ENCODE data around the gene KIF26B. TPM values are rescaled to one million over a fixed set of nuclear protein-coding genes. Genes with fewer than 3 reads are reported as not detected.
A peak's percentile ranks its signal among the peaks of the same experiment; 100 is the strongest.

Gene KIF26B
- polyA plus RNA-seq, 1 of the 3 experiments (the other 2 are of a cell fraction), result 2.6 TPM

DNA sequence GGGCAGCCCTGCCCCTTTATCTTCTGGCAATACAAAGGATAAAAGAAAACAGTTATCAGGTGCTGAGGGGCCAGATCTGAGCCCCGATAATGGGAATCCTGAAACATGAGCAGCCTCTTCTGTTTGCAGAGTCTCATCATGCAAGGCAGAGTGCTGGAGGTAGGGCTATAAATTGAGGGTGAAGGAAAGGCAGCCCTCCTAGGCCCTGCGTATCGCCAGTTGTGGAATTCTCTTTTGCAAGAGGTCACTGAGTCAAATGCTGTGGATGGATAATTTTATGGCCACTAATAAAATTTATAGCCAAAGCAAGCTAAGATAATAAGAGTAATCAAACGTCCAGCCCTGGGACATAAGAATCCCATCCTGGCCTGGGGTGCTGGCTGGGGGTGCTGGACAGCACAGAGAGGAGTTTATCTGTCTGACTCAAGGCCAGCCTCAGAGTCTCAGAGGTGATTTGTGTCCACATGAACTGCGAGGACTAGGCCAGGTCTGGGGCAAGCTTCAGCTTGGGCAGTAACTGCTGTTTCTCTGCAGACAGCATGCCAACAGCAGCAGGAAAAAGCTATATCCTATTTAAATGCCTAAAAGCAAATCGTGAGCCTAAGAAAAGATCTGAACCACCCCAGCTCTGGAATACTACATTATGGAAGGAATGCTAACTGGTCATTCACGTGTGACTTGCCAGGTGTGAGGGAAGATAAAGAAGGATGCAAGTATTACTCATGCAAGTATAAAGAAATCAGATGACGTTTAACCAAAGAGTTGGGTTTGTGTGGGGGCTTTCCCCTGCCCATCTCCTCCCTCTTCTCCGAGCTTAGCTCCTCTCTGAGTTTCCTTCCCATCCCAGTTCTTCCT, 254.8 kb downstream of the KIF26B start:
- Histone ChIP-seq H3K4me3 (ENCODE audit: low read depth in 2 of 2, low read length in 1 of 2) (no peak overlapping the region), H2AFZ (ENCODE audit: low read depth) (no peak overlapping the region), H3K36me3 (replicated peaks in 1 of 2; ENCODE audit: control insufficient read depth in 1 of 2, insufficient read depth in 2 of 2, low read length in 1 of 2) (peaks cover 0 to 50% of the 10 kb centered on the region in 2 experiments), H3K79me2 (ENCODE audit: insufficient read depth) (no peaks in the 10 kb centered on the region), H3K9me2 (no peaks in the 10 kb centered on the region), H3K9ac (no peak overlapping the region), H3K4me1 (ENCODE audit: control insufficient read depth in 1 of 2, insufficient read depth in 2 of 2, low read depth in 1 of 2, low read length in 1 of 2) (peaks cover 0 to 52% of the 10 kb centered on the region in 2 experiments; a peak in 2 of 4 replicates), H3K27me3 (ENCODE audit: insufficient read depth) (no peaks in the 10 kb centered on the region), H4K20me1 (ENCODE audit: insufficient read depth) (no peaks in the 10 kb centered on the region), H3K9me3 (no peaks in the 10 kb centered on the region), H3K27ac (ENCODE audit: low read depth in 2 of 2, low read length in 1 of 2) (peak overlapping the region in 1 of 2 experiments; percentile 67; a peak in 2 of 4 replicates), H3F3A (replicated peaks; ENCODE audit: insufficient read depth) (no peaks in the 10 kb centered on the region), H3K4me2 (no peak overlapping the region)
- ChIA-PET POLR2A (no interaction called here), CTCF (interaction anchor here (1.3 to 1.8 kb wide), 3 partner anchors 253 to 423 kb away, joined by 3 to 4 read pairs (median 3); no protein-coding TSS in a partner anchor)
- 80% methylated on average over 9 of the region's 9 CpGs for WGBS (ENCODE audit: low lambda C conversion rate)
- DNase-seq, result no peak
- TF ChIP-seq, protein P1, sequence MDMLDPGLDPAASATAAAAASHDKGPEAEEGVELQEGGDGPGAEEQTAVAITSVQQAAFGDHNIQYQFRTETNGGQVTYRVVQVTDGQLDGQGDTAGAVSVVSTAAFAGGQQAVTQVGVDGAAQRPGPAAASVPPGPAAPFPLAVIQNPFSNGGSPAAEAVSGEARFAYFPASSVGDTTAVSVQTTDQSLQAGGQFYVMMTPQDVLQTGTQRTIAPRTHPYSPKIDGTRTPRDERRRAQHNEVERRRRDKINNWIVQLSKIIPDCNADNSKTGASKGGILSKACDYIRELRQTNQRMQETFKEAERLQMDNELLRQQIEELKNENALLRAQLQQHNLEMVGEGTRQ (IDR thresholded peaks at IDR 0.05; ENCODE audit: borderline replicate concordance, low read depth, low read length), result no peak
- no peak for TF ChIP-seq TAF1 (IDR thresholded peaks at IDR 0.05; ENCODE audit: borderline replicate concordance, low read depth, low read length)
- TF ChIP-seq EZH2phosphoT487 (IDR thresholded peaks at IDR 0.05; ENCODE audit: borderline replicate concordance, low read depth), result no peak
- no peak for TF ChIP-seq CHD2 (IDR thresholded peaks at IDR 0.05; ENCODE audit: low read length, partially characterized antibody)
- TF ChIP-seq RAD21 (IDR thresholded peaks at IDR 0.05; ENCODE audit: low read length), result no peak
- TF ChIP-seq MEF2A (IDR thresholded peaks at IDR 0.05; ENCODE audit: borderline replicate concordance, low read depth), result no peak
- TF ChIP-seq JUND (IDR thresholded peaks at IDR 0.05), result no peak
- TF ChIP-seq FOXM1 (IDR thresholded peaks at IDR 0.05; ENCODE audit: low read depth), result no peak
- TF ChIP-seq FOXJ3 (CRISPR knock-in tag; IDR thresholded peaks at IDR 0.05), result no peak
- no peak for TF ChIP-seq RCOR1 (IDR thresholded peaks at IDR 0.05; ENCODE audit: low read length)

DNA sequence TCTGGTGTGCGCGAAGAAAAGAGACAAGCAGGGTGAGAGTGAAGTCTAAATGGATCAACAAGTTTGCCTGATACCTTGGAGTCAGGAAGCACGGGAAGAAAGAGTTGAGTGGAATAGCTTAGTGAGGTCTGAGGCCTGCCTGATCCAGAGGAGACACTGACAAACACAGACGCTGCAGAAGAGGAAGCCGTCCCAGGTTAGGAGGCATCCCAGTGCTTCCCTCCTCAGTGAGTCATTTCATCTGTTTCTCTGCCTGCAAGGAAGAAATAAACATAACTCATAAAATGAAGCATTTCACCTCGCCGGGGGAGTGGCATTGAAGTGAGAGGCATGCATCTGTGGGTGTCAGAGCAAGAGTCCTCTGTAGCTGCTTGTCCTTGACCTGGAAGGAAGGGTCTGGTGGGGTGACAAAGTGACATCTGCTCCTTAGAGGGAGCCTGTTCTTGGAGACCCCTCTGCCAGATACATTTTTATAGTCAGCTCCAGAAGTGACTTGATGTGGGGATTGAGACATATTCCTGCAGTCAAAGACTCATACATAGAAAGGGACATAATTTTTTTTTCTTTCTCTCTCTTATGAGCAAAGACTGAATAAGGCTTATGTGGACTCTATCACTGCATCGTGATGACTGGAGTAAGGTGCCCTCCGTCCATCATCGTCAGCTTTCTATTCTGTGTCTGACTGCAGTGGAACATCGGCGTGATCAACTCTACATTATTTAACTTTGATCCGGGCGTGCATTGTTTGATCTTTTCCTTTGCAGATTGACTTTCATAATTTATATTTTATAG, 256.7 kb downstream of the KIF26B start:
- Histone ChIP-seq H3K36me3 (replicated peaks in 1 of 2; ENCODE audit: control insufficient read depth in 1 of 2, insufficient read depth in 2 of 2, low read length in 1 of 2) (peaks cover 0 to 60% of the 10 kb centered on the region in 2 experiments), H3K27me3 (ENCODE audit: insufficient read depth) (no peaks in the 10 kb centered on the region), H3K9me2 (no peaks in the 10 kb centered on the region), H3K79me2 (ENCODE audit: insufficient read depth) (no peaks in the 10 kb centered on the region), H3K27ac (ENCODE audit: low read depth in 2 of 2, low read length in 1 of 2) (peak overlapping the region in 1 of 2 experiments; percentile 44; a peak in 1 of 4 replicates), H3K4me1 (ENCODE audit: control insufficient read depth in 1 of 2, insufficient read depth in 2 of 2, low read depth in 1 of 2, low read length in 1 of 2) (peaks cover 0 to 35% of the 10 kb centered on the region in 2 experiments; a peak in 2 of 4 replicates), H3F3A (replicated peaks; ENCODE audit: insufficient read depth) (no peaks in the 10 kb centered on the region), H3K4me3 (ENCODE audit: low read depth in 2 of 2, low read length in 1 of 2) (no peak overlapping the region), H2AFZ (ENCODE audit: low read depth) (no peak overlapping the region), H3K9ac (no peak overlapping the region), H4K20me1 (ENCODE audit: insufficient read depth) (no peaks in the 10 kb centered on the region), H3K9me3 (no peaks in the 10 kb centered on the region), H3K4me2 (no peak overlapping the region)
- DNase-seq, result no peak
- CTCF ChIA-PET, result interaction anchor here (0.6 kb wide), 1 partner anchor 258 kb away, joined by 3 read pairs; no protein-coding TSS in a partner anchor
- POLR2A ChIA-PET, result no interaction called here
- TF ChIP-seq TAF1 (IDR thresholded peaks at IDR 0.05; ENCODE audit: borderline replicate concordance, low read depth, low read length) (no peak), EP300 (IDR thresholded peaks at IDR 0.05; ENCODE audit: borderline replicate concordance in 1 of 2, low read depth in 1 of 2, low read length in 1 of 2) (no peak), JUND (IDR thresholded peaks at IDR 0.05) (peak; percentile 12; the same call in 1 of the 2 replicates), GATA2 (CRISPR knock-in tag; IDR thresholded peaks at IDR 0.05) (no peak), CHD2 (IDR thresholded peaks at IDR 0.05; ENCODE audit: low read length, partially characterized antibody) (no peak), FOSL2 (IDR thresholded peaks at IDR 0.05; ENCODE audit: borderline replicate concordance, low read depth) (peak; percentile 35; the same call in 1 of the 2 replicates), RXRA (IDR thresholded peaks at IDR 0.05; ENCODE audit: borderline replicate concordance, low read depth) (no peak), TCF12 (IDR thresholded peaks at IDR 0.05) (no peak; the same call in 1 of the 2 replicates), RAD21 (IDR thresholded peaks at IDR 0.05; ENCODE audit: low read length) (no peak)
- TF ChIP-seq, protein P1 (IDR thresholded peaks at IDR 0.05; ENCODE audit: borderline replicate concordance, low read depth, low read length), result no peak
- TF ChIP-seq, protein P2, sequence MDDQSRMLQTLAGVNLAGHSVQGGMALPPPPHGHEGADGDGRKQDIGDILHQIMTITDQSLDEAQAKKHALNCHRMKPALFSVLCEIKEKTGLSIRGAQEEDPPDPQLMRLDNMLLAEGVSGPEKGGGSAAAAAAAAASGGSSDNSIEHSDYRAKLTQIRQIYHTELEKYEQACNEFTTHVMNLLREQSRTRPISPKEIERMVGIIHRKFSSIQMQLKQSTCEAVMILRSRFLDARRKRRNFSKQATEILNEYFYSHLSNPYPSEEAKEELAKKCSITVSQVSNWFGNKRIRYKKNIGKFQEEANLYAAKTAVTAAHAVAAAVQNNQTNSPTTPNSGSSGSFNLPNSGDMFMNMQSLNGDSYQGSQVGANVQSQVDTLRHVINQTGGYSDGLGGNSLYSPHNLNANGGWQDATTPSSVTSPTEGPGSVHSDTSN (IDR thresholded peaks at IDR 0.05), result 0 out of 2 replicates have a peak, but pooled peaks have one; percentile 8
- TF ChIP-seq, protein P3, sequence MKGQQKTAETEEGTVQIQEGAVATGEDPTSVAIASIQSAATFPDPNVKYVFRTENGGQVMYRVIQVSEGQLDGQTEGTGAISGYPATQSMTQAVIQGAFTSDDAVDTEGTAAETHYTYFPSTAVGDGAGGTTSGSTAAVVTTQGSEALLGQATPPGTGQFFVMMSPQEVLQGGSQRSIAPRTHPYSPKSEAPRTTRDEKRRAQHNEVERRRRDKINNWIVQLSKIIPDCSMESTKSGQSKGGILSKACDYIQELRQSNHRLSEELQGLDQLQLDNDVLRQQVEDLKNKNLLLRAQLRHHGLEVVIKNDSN (IDR thresholded peaks at IDR 0.05; ENCODE audit: borderline replicate concordance, low read depth), result no peak
- WGBS (ENCODE audit: low lambda C conversion rate), result 84% methylated on average over 14 of the region's 14 CpGs

Data from SK-N-SH (cell line).